Activated naive CD8-positive, alpha-beta T cell treated with anti-CD3 and anti-CD28 coated beads, Interleukin-2, amount 10 ng/mL, durations not matched to agents 7 days and 5 days (primary cell): ENCODE results near the gene CIAO1. TPM values are rescaled to one million over a fixed set of nuclear protein-coding genes. Genes with fewer than 3 reads are reported as not detected.
"Not testable (repeated sequence)": the region's sequence is repeated elsewhere in the genome, so short reads cannot be mapped to it uniquely, and the experiment has no call there.

Experiments used
- ATAC-seq: fragments of 150-1000 bp; cut with Tn5 transposase; one replicate; pipeline ENCODE4 v1.10.0; 2021; ENCODE audit warnings: low read depth, moderate library complexity
- POLR2A ChIA-PET: fragments of 350-600 bp; sonication (Branson Sonifier 250); formaldehyde crosslinking; loops from one replicate; lab custom pipeline; 2021; ENCODE audit warnings: antibody characterized with exemption; lab: Charles Lee
- DNase-seq: peaks from one replicate; pipeline ENCODE4 v3.0.0; 2021
- H3K27ac Mint-ChIP-seq: one replicate; pipeline ENCODE4 v1.8.0; 2022; ENCODE audit warnings: mild to moderate bottlenecking, mixed read lengths
- H3K27me3 Mint-ChIP-seq: one replicate; pipeline ENCODE4 v1.8.0; 2022; ENCODE audit warnings: mild to moderate bottlenecking, moderate library complexity, mixed read lengths
- H3K36me3 Mint-ChIP-seq: one replicate; pipeline ENCODE4 v1.8.0; 2021; ENCODE audit warnings: mild to moderate bottlenecking, mixed read lengths
- H3K4me1 Mint-ChIP-seq: one replicate; pipeline ENCODE4 v1.8.0; 2021; ENCODE audit warnings: mixed read lengths
- H3K4me3 Mint-ChIP-seq: one replicate; pipeline ENCODE4 v1.8.0; 2022; ENCODE audit warnings: mild to moderate bottlenecking, moderate library complexity, mixed read lengths
- H3K9me3 Mint-ChIP-seq: one replicate; pipeline ENCODE4 v1.8.0; 2021; ENCODE audit warnings: mixed read lengths
- total RNA-seq, 2 experiments: library from RNA; stranded (reverse); gene quantifications; one replicate each; pipeline ENCODE4 v1.2.3, GENCODE V29; 2021

Gene CIAO1
- total RNA-seq, 2 experiments from 2014 or later = 66.2 to 68.2 TPM

DNA sequence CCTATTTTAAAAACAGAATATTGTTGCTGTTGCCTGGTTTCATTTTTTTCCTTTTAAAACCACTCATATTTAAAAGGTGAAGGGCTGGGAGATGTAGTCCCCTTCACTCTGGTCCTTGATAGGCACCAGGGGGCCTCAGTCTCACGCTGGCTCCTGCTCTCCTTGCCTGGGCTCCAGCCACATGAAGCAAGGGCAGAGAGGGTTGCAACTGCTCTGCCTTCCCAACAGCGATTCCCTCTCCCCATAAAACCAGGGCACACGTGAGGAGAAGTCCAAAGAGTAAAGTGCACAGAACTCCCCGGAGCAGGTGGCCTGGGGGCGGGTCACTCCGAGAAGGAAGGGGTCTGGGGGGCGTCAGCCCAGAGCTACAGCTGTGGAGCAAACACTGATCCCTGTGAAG lies 13.0 kb upstream of the CIAO1 start:
- Mint-ChIP-seq H3K36me3 (peaks cover 11% of the 10 kb centered on the region), H3K4me1 (peaks cover 33% of the 10 kb centered on the region), H3K4me3 (no peak overlapping the region), H3K27me3 (no peaks in the 10 kb centered on the region), H3K27ac (no peak overlapping the region), H3K9me3 (no peaks in the 10 kb centered on the region)
- no peak for ATAC-seq
- no peak for DNase-seq
- POLR2A ChIA-PET = interaction anchor here (1.1 kb wide), 1 partner anchor 52 kb away, joined by 3 read pairs; the partner anchor contains the start of gene SNRNP200

- peaks cover 11% of the 10 kb centered on the region for H3K36me3 Mint-ChIP-seq
These were observed 11.5 kb upstream of the CIAO1 start for GRCh38 chr2:96254571-96254970.

GRCh38 chr2:96256611-96257113 lies 9.4 kb upstream of the CIAO1 start:
- Mint-ChIP-seq H3K9me3 (no peaks in the 10 kb centered on the region), H3K4me3 (peak overlapping the region; percentile 47), H3K36me3 (peaks cover 11% of the 10 kb centered on the region), H3K27me3 (no peaks in the 10 kb centered on the region), H3K4me1 (peaks cover 32% of the 10 kb centered on the region), H3K27ac (peak overlapping the region; percentile 79)
- ATAC-seq (no peak), DNase-seq (no peak)
- POLR2A ChIA-PET = interaction anchor here (0.7 to 1.6 kb wide), 4 partner anchors 14 to 49 kb away, joined by 3 to 6 read pairs (median 4); no protein-coding TSS in a partner anchor

More at GRCh38 chr2:96254571-96254970, 11.5 kb upstream of the CIAO1 start:
- no peak for DNase-seq
- H3K4me1 Mint-ChIP-seq = peaks cover 33% of the 10 kb centered on the region
- H3K9me3 Mint-ChIP-seq = no peaks in the 10 kb centered on the region
- H3K27ac Mint-ChIP-seq = peak overlapping the region; percentile 44
- no peaks in the 10 kb centered on the region for H3K27me3 Mint-ChIP-seq
- POLR2A ChIA-PET = interaction anchor here (0.5 to 1.5 kb wide), 3 partner anchors 10 to 93 kb away, joined by 3 to 10 read pairs (median 5); no protein-coding TSS in a partner anchor
- no peak for ATAC-seq
- H3K4me3 Mint-ChIP-seq = no peak overlapping the region

- peaks cover 32% of the 10 kb centered on the region for H3K4me1 Mint-ChIP-seq
- not testable (repeated sequence) for H3K36me3 Mint-ChIP-seq
- POLR2A ChIA-PET = interaction anchor here (1.2 kb wide), 1 partner anchor 11 kb away, joined by 3 read pairs; no protein-coding TSS in a partner anchor
These were observed 8.3 kb upstream of the CIAO1 start for GRCh38 chr2:96257744-96258143.

GRCh38 chr2:96258166-96259022 lies 7.6 kb upstream of the CIAO1 start:
- DNase-seq (no peak), ATAC-seq (no peak)
- Mint-ChIP-seq H3K36me3 (peaks cover 10% of the 10 kb centered on the region), H3K4me3 (no peak overlapping the region), H3K9me3 (no peaks in the 10 kb centered on the region), H3K27ac (peak overlapping the region; percentile 43), H3K4me1 (peaks cover 32% of the 10 kb centered on the region), H3K27me3 (no peaks in the 10 kb centered on the region)
- POLR2A ChIA-PET = interaction anchor here (0.8 to 1.8 kb wide), 3 partner anchors 12 to 49 kb away, joined by 3 to 6 read pairs (median 4); partner anchors contain the start of gene STARD7

More at GRCh38 chr2:96257744-96258143, 8.3 kb upstream of the CIAO1 start:
- peak overlapping the region; percentile 28 for H3K4me3 Mint-ChIP-seq
- H3K27me3 Mint-ChIP-seq, DNase-seq, ATAC-seq, H3K9me3 Mint-ChIP-seq: not testable (repeated sequence)
- H3K27ac Mint-ChIP-seq = peak overlapping the region; percentile 43

DNA sequence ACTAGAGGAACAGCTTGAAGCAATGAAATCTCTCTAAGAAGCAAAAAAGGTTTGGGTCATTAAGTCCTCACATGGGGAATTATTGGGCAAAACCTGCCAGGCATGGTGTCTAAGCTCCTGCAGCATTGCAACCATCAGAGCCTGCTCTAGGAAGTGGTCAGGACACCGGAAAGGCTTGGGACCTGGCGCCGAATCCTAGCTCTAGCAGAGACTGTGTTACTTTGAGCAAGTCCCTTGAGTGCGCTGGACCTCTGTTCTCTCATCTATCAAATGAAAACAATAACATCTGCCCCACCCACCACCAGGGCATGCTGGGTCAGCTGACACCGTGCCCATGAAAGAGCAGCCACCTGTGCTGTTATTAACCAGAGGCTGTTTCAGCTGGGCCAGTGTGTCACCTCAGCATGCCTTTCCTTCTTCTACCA lies 6.5 kb upstream of the CIAO1 start:
- ATAC-seq = no peak
- Mint-ChIP-seq H3K4me1 (peaks cover 43% of the 10 kb centered on the region), H3K4me3 (no peak overlapping the region), H3K36me3 (peaks cover 6% of the 10 kb centered on the region), H3K9me3 (no peaks in the 10 kb centered on the region), H3K27me3 (no peaks in the 10 kb centered on the region), H3K27ac (no peak overlapping the region)
- POLR2A ChIA-PET = interaction anchor here (0.8 to 1.8 kb wide), 3 partner anchors 11 to 51 kb away, joined by 3 to 6 read pairs (median 4); partner anchors contain the start of gene STARD7
- no peak for DNase-seq

- Mint-ChIP-seq H3K4me1 (peaks cover 44% of the 10 kb centered on the region), H3K9me3 (no peaks in the 10 kb centered on the region), H3K4me3 (peak overlapping the region; percentile 1), H3K36me3 (peaks cover 6% of the 10 kb centered on the region), H3K27me3 (no peaks in the 10 kb centered on the region), H3K27ac (peak overlapping the region; percentile 82)
- DNase-seq = peak; percentile 43
- POLR2A ChIA-PET = interaction anchor here (1.4 kb wide), 1 partner anchor 12 kb away, joined by 3 read pairs; no protein-coding TSS in a partner anchor
- ATAC-seq = peak; percentile 55
These were observed 5.4 kb upstream of the CIAO1 start for GRCh38 chr2:96260387-96261260.

GRCh38 chr2:96261328-96262003 lies 4.6 kb upstream of the CIAO1 start:
- Mint-ChIP-seq H3K27me3 (no peaks in the 10 kb centered on the region), H3K9me3 (no peaks in the 10 kb centered on the region), H3K4me1 (peaks cover 44% of the 10 kb centered on the region), H3K27ac (no peak overlapping the region), H3K36me3 (peaks cover 8% of the 10 kb centered on the region), H3K4me3 (no peak overlapping the region)
- POLR2A ChIA-PET = interaction anchor here (0.7 kb wide), 1 partner anchor 20 kb away, joined by 3 read pairs; no protein-coding TSS in a partner anchor
- no peak for ATAC-seq
- no peak for DNase-seq

- Mint-ChIP-seq H3K36me3 (peaks cover 10% of the 10 kb centered on the region), H3K4me3 (no peak overlapping the region), H3K27ac (no peak overlapping the region), H3K4me1 (peaks cover 41% of the 10 kb centered on the region), H3K27me3 (no peaks in the 10 kb centered on the region), H3K9me3 (no peaks in the 10 kb centered on the region)
- ATAC-seq = no peak
- no peak for DNase-seq
- POLR2A ChIA-PET = no interaction called here
These were observed 3.7 kb upstream of the CIAO1 start for GRCh38 chr2:96262306-96262705.

GRCh38 chr2:96264086-96264485 lies 1.9 kb upstream of the CIAO1 start:
- POLR2A ChIA-PET = interaction anchor here (0.8 to 2.4 kb wide), 6 partner anchors 10 to 272 kb away, joined by 3 to 21 read pairs (median 4); partner anchors contain the start of genes ANKRD36C and STARD7
- Mint-ChIP-seq H3K4me1 (peaks cover 40% of the 10 kb centered on the region), H3K36me3 (peaks cover 15% of the 10 kb centered on the region), H3K27ac (peak overlapping the region; percentile 68), H3K4me3 (peak overlapping the region; percentile 88), H3K27me3 (no peaks in the 10 kb centered on the region), H3K9me3 (no peaks in the 10 kb centered on the region)
- no peak for ATAC-seq
- DNase-seq = no peak

- peak overlapping the region; percentile 68 for H3K27ac Mint-ChIP-seq
- no peaks in the 10 kb centered on the region for H3K9me3 Mint-ChIP-seq
- H3K4me1 Mint-ChIP-seq = peaks cover 38% of the 10 kb centered on the region
- POLR2A ChIA-PET = interaction anchor here (0.8 to 2.4 kb wide), 6 partner anchors 11 to 273 kb away, joined by 3 to 21 read pairs (median 4); partner anchors contain the start of genes ANKRD36C and STARD7
- peak; percentile 11 for ATAC-seq
- DNase-seq = peak; percentile 71
- no peaks in the 10 kb centered on the region for H3K27me3 Mint-ChIP-seq
- H3K4me3 Mint-ChIP-seq = peak overlapping the region; percentile 88
- H3K36me3 Mint-ChIP-seq = peaks cover 15% of the 10 kb centered on the region
These were observed 1.2 kb upstream of the CIAO1 start for GRCh38 chr2:96264656-96265348.
